Spleen (tissue), 7 donors: ENCODE measurements around the gene DOCK1.

Source experiments
- POLR2A ChIP-seq, 3 donors: fragments of 450-650 bp; IDR thresholded peaks; one replicate each; pipeline ENCODE4 v1.5.1; 2017; ENCODE audit warnings: antibody characterized with exemption in 3 of 3, mild to moderate bottlenecking in 1 of 3
- POLR2AphosphoS5 ChIP-seq, 3 donors: sonication (generic); formaldehyde crosslinking; IDR thresholded peaks; one replicate each; pipeline ENCODE4 v1.5.1; 2017; ENCODE audit warnings: antibody characterized with exemption in 3 of 3
- TF ChIP-seq, protein P1 (sequence below), 11 experiments: fragments of 200-600 bp in 7 of 11; fragments of 450-650 bp in 4 of 11; sonication (generic) in 4 of 11; IDR thresholded peaks in 8 of 11; conservative IDR thresholded peaks in 3 of 11; 1 replicate in 7 of 11; 2 replicates in 4 of 11; pipeline versions ENCODE4 v1.4.0 to v1.8.0; 2016 to 2021; ENCODE audit warnings: antibody characterized with exemption in 11 of 11, inconsistent platforms in 4 of 11, mild to moderate bottlenecking in 1 of 11
- donor health status: DM: no; HTN: no; CAD: no; lungs with moderate emphysema.
- donor health status: DM: no; HTN: no; CAD: no.
- donor health status: DM: no; HTN: no; CAD: no.

DNA sequence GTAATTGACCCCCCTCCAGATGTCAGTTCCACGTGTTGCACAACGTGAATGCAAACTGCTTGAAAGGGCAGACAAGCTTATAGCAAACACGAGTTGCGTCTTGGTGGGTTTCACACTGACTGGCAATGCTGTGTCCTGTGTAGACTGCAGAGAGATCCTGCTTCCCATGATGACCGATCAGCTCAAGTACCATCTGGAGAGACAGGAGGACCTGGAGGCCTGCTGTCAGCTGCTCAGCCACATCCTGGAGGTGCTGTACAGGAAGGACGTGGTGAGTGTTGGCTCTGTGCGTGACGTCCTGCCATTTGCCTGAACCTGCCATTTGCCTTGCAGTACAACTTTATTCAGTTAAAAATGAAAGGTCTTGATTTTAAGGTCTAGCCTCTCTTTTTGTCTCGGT is 220.1 kb downstream of the DOCK1 start:
- TF ChIP-seq, protein P1, sequence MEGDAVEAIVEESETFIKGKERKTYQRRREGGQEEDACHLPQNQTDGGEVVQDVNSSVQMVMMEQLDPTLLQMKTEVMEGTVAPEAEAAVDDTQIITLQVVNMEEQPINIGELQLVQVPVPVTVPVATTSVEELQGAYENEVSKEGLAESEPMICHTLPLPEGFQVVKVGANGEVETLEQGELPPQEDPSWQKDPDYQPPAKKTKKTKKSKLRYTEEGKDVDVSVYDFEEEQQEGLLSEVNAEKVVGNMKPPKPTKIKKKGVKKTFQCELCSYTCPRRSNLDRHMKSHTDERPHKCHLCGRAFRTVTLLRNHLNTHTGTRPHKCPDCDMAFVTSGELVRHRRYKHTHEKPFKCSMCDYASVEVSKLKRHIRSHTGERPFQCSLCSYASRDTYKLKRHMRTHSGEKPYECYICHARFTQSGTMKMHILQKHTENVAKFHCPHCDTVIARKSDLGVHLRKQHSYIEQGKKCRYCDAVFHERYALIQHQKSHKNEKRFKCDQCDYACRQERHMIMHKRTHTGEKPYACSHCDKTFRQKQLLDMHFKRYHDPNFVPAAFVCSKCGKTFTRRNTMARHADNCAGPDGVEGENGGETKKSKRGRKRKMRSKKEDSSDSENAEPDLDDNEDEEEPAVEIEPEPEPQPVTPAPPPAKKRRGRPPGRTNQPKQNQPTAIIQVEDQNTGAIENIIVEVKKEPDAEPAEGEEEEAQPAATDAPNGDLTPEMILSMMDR (IDR thresholded peaks at IDR 0.05 in 8 of 11, conservative IDR thresholded peaks at IDR 0.05 in 3 of 11): no peak
- no peak for TF ChIP-seq POLR2AphosphoS5 (IDR thresholded peaks at IDR 0.05)
- TF ChIP-seq POLR2A (IDR thresholded peaks at IDR 0.05): no peak
